ENCODE data around the gene MED15.
"Not testable (repeated sequence)": the region's sequence is repeated elsewhere in the genome, so short reads cannot be mapped to it uniquely, and the experiment has no call there.

DNA sequence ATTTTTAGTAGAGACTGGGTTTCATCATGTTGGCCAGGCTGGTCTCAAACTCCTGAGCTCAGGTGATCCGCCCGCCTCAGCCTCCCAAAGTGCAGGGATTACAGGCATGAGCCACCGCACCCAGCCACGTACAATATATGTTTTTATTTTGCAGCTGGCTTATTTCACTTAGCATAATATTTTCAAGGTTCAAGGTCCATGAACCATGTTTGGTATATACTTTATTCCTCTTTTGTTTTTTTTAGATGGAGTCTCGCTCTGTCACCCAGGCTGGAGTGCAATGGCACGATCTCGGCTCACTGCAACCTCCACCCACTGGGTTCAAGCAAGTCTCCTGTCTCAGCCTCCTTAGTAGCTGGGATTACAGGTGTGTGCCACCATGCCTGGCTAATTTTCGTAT is 31.5 kb downstream of the MED15 start:
- TF ChIP-seq, protein P1, sequence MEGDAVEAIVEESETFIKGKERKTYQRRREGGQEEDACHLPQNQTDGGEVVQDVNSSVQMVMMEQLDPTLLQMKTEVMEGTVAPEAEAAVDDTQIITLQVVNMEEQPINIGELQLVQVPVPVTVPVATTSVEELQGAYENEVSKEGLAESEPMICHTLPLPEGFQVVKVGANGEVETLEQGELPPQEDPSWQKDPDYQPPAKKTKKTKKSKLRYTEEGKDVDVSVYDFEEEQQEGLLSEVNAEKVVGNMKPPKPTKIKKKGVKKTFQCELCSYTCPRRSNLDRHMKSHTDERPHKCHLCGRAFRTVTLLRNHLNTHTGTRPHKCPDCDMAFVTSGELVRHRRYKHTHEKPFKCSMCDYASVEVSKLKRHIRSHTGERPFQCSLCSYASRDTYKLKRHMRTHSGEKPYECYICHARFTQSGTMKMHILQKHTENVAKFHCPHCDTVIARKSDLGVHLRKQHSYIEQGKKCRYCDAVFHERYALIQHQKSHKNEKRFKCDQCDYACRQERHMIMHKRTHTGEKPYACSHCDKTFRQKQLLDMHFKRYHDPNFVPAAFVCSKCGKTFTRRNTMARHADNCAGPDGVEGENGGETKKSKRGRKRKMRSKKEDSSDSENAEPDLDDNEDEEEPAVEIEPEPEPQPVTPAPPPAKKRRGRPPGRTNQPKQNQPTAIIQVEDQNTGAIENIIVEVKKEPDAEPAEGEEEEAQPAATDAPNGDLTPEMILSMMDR (IDR thresholded peaks at IDR 0.05 in 4 of 5, conservative IDR thresholded peaks at IDR 0.05 in 1 of 5), result not testable (repeated sequence)
- not testable (repeated sequence) for TF ChIP-seq POLR2A (IDR thresholded peaks at IDR 0.05)

Measured in gastrocnemius medialis (tissue), 4 donors.